ENCODE data around the gene TLK1.
A peak's percentile ranks its signal among the peaks of the same experiment; 100 is the strongest.
"Not testable (repeated sequence)": the region's sequence is repeated elsewhere in the genome, so short reads cannot be mapped to it uniquely, and the experiment has no call there.

Gene TLK1

GRCh38 chr2:171169333-171169732 lies 8.6 kb upstream of the TLK1 start:
- DNase-seq (ENCODE audit: low spot score): no peak

- DNase-seq (ENCODE audit: low spot score): no peak
Measured at GRCh38 chr2:171167352-171167997, 6.8 kb upstream of the TLK1 start.

- DNase-seq (ENCODE audit: low spot score): no peak
Measured at GRCh38 chr2:171166328-171166983, 5.8 kb upstream of the TLK1 start.

- no peak for DNase-seq (ENCODE audit: low spot score)
Measured at GRCh38 chr2:171165967-171166327, 5.3 kb upstream of the TLK1 start.

GRCh38 chr2:171163261-171163660 lies 2.6 kb upstream of the TLK1 start:
- no peak for DNase-seq (ENCODE audit: low spot score)

GRCh38 chr2:171162522-171163197 lies 2.0 kb upstream of the TLK1 start:
- not testable (repeated sequence) for DNase-seq (ENCODE audit: low spot score)

- peak; percentile 88 for DNase-seq (ENCODE audit: low spot score)
Measured at GRCh38 chr2:171160956-171161740, 455 bp upstream of the TLK1 start.

GRCh38 chr2:171159372-171160118 lies 1.1 kb downstream of the TLK1 start:
- DNase-seq (ENCODE audit: low spot score): peak; percentile 64

GRCh38 chr2:171158790-171159371 lies 1.8 kb downstream of the TLK1 start:
- DNase-seq (ENCODE audit: low spot score): peak; percentile 41

- DNase-seq (ENCODE audit: low spot score): no peak
Measured at GRCh38 chr2:171158036-171158789, 2.5 kb downstream of the TLK1 start.

GRCh38 chr2:171157109-171157500 lies 3.6 kb downstream of the TLK1 start:
- no peak for DNase-seq (ENCODE audit: low spot score)

- DNase-seq (ENCODE audit: low spot score): no peak
Measured at GRCh38 chr2:171154348-171154747, 6.3 kb downstream of the TLK1 start.

- no peak for DNase-seq (ENCODE audit: low spot score)
Measured at GRCh38 chr2:171150694-171151285, 9.9 kb downstream of the TLK1 start.

GRCh38 chr2:171149986-171150693 lies 10.6 kb downstream of the TLK1 start:
- no peak for DNase-seq (ENCODE audit: low spot score)

GRCh38 chr2:171149171-171149938 lies 11.3 kb downstream of the TLK1 start:
- DNase-seq (ENCODE audit: low spot score): no peak

- no peak for DNase-seq (ENCODE audit: low spot score)
Measured at GRCh38 chr2:171147081-171147480, 13.6 kb downstream of the TLK1 start.

GRCh38 chr2:171146633-171147032 lies 14.1 kb downstream of the TLK1 start:
- no peak for DNase-seq (ENCODE audit: low spot score)

GRCh38 chr2:171146071-171146470 lies 14.6 kb downstream of the TLK1 start:
- no peak for DNase-seq (ENCODE audit: low spot score)

- DNase-seq (ENCODE audit: low spot score): no peak
Measured at GRCh38 chr2:171143670-171144062, 17.0 kb downstream of the TLK1 start.

Measured in HuH-7.5 (cell line).